ENCODE measurements around the gene BRI3.

Gene BRI3, protein sequence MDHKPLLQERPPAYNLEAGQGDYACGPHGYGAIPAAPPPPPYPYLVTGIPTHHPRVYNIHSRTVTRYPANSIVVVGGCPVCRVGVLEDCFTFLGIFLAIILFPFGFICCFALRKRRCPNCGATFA

DNA sequence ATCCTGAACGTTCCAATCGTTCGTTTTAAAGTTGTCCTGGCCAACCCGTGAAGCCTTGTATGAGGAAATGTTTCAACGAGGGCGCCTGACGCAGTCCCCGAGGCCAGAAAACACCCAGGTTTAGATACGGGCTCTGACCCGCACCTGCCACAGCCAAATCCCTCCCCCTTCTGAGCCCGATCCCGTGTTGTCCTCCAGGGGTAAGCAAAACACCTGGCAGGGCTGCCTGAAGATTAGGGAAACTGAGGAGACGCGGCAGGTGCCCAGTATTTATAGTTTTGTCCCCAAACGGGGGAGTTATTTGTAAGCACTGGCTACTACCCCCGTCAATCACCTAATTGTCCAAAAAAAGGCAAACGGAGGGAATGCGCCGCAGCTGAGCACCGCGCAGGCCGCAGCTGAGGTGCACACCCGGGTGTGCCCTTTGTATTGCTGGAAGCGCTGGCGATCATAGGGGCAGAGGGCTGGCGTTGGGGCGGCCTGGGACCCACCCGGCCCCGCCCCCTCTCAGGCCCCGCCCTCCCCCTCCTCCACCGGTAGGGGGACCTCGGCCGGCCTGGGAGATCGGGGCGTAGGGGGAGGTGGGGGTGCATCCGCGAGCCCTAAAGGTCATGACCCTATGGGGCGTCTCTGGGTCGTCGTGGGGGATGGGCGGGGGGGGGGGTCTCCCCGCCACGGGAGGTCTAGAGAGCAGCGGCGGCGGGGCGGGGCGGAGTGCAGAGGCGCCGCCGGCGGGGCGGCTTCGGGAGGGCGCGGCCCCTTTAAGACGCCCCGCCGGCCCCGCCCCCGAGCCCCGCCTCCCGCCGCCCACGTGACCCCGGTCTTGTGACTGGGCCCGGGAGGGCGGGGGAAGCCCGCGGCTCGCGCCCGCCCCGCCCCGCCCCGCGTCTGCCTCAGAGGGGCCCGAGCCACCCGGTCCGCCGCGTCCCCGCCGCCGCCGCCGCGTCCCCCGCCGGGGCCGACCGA lies at the start of gene BRI3:
TSS of gene BRI3 (plus strand) at position 896 of the 966 bp plus-strand sequence. CDS start 110 bp downstream, outside the sequence.
- DNase-seq (ENCODE audit: low spot score): peak; percentile 78

DNA sequence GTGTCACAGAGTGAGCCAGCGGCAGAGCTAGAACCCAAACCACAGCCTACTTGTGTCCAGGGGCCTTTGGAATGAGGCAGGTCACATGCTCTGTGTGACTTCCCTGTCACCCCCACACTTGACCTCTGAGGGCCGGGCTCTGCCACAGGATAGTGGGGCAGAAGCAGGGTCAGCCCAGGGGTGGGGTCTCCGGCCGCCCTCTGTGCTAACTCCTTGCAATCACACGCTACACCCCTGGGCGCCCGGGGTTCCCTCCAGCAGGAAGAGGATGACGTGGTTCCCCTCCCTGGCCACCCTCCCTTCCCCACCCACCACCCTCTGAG lies 49.3 kb upstream of the BRI3 start:
- DNase-seq (ENCODE audit: low spot score): no peak

DNA sequence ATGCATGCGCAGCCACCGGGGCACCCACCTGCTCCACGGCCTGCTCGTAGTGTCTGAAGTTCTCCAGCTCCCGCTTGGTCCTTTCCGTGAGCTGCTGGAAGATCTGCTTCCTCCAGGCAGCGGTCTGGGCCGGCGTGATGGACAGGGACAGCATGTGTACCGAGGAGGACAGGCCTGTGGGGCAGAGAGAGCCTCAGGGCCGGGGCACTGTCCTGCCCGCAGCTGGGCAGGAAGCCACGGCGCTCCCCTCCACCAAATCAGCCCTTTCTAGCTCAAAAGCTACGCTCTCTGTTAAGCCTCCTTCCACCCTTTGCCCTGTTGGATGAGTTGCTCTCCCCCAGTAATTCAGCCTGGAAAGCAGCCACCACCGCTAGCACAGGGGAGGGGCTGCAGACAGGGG lies 48.7 kb upstream of the BRI3 start:
- no peak for DNase-seq (ENCODE audit: low spot score)

DNA sequence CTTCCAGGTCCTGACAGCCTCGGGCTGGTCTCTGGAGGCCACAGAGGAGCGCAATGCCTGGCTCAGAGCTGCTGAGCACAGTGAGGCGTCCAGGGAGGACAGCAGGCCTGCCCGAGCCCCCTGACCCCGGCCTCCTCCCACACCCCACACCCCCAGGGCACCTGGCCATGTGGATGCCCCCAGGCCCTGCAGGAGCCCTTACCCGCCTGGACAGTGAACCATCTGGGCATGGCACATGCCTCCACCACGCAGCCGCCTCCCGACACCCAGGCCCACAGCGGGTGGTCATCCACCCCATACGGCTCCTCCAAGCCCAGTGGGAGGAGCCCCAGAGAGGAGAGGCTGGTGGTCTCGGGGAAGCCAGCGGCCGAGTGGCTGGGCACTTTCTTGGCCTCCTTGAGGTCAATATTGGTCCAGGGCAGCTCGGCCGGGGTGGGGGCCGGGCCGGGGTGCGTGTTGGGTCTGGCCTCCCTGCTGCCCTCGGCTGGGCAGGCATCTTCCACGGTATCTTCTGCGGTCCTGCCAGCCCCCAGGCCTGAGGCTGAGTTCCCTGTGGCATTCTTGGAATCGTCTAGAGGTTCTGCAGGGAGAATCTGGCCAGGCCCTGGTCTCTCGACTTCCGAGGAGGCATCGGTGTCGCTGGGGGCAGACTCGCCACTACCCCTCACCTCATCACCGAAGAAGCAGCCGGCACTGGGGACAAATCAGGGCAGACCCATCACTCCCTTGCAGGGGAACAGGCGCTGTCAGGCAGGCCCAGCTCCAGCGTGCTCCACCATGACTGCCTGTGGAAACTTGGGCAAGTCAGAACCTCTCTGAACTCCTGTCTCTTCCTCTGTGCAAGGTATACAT lies 48.0 kb upstream of the BRI3 start:
- no peak for DNase-seq (ENCODE audit: low spot score)

DNA sequence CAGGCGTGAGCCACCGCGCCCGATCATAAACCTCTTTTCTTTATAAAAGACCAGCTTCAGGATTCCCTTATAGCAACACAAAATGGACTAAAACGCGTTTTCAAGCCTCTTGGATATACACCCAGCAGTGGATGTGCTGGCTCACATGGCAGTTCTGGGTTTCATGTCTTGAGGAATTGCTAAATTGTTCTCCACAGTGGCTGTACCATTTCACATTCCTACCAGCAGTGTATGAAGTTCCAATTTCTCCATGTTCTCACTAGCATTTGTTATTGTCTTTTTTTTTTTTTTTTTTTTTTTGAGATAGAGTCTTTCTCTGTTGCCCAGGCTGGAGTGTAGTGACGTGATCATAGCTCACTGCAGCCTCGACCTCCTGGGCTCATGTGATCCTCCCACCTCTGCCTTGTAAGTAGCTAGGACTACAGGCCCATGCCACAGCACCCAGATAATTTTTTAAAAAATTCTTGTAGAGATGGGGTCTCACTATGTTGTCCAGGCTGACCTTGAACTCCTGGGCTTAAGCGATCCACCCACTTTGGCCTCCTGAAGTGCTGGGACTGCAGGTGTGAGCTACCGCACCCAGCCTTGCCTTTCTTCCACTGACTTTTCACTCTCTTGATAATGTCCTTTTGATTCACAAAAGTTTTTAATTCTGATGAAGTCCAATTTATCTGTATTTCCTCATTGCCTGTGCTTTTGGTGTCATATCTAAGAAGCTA lies 46.9 kb upstream of the BRI3 start:
- no peak for DNase-seq (ENCODE audit: low spot score)

DNA sequence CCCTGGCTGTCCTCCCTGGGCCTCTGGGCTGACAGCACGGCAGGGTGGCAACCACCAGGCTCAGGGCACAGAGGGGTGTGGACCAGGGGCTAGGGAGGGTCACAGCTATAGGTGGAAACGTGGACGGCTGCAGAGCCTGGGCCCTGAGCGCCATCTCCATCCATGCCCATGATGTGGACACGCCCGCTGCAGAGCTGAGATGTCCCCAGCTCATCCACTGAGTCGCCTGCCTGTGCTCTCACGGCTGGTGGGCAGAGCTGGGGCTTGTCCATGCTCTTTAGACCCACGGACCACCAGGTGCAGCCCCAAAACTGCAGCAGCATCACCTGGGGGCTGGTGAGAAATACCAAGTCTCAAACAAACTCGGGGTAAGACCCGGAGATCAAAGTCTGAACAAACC lies 45.6 kb upstream of the BRI3 start:
- no peak for DNase-seq (ENCODE audit: low spot score)

DNA sequence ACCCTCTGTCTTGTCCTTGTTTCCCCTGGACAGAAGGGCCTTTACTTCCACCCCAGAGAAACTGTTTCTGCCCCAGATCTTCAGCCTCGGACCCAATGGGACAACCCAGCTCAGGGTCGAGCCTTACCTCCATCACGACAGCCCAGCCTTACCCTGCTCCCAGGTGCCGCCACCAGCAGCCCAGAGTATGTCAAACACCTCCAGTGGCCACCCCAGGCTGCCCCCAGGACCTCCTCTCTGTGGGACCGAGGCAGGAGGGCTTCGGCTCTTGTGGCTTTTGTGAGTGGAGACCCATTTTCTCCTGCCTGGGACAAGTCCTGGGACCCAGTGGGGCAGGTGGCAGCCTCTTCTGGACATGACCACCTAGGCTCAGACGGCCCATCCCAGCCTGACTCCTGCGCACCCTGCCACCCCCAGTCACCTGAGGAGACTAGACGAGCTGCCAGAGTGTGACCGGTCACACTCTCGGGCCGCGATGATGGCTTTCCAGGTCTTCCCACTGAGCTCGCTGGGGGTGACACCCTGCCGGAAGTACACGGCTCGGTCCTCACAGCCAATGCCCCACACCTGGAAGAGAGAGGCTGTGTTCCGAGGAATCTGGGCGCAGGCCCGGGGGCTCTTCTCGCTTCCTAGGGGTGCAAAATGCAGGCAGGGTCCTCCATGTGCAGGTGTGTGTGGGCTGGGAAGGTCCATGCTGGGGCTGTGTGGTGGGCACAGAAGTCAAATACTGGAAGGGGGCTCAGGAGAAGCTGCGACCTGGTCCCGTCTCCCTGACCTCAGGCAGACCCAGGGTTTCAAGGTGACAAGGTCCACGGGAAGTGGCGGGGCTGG lies 44.9 kb upstream of the BRI3 start:
- DNase-seq (ENCODE audit: low spot score): no peak

DNA sequence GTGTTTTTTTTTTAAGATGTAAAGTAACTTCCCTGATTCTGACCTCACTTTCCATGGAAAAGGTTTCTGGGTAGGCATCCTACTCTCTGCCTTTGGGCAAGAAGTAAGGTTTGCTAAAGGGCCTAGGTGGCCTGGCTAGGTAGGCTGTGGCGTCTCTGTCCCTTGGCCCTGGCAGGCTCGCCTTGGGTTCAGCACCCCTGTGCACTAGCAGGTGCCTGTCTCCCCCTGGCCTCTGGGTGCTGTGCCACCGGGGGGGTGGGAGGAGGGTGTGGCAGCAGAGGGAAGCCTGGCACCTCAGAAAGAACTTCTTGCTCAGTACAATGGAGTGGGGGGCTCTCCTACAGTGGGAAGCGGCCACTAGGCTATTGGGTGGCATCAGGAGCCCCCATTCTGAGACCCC lies 43.4 kb upstream of the BRI3 start:
- no peak for DNase-seq (ENCODE audit: low spot score)

DNA sequence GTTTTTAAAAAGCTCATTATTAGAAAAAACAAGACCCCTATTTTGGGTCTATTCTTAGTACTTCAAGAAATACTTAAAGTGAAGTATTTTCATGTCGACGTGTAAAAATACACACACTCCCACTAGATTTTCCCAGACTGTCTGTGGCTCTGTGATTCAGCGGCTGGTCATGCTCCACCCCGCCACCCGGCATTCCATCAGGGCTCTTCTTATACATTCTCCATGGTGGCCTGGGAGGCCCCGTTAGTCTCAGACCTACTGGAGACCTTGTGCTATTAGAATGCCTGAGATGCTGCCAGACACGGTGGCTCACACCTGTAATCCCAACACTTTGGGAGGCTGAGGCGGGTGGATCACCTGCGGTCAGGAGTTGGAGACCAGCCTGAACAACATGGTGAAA lies 42.5 kb upstream of the BRI3 start:
- DNase-seq (ENCODE audit: low spot score): no peak

DNA sequence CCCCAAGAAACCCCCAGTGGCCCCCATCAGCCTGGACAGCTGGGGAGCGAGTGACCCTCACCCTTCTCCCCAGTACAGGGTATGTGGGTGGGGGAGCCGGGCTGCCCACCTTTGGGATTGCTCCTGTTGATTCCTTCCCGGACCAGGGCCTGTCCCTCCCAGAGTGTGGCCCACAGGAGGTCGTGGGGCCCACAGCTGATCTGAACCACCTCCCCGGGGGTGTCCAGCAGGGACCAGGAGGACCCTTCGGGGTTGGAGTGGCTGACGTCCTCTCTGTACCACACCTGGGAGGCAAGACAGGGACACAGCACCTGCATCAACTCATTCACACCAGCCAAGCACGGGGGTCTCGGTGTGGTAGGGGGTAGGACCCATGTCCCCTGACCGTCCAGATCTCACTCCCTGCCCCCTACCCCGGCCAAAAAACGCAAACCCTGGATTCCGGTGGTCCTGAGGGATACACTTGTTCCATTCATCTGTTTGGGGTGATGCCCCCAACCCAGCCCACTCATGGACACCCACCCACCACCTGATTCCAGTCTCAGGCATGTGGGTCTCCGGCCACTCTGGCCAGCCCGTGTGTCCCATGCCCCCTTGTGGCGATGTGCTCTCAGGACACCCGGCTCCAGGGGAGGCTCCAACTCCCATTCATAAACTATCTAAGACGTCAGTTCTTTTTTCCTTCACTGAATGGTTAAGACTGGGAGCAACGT lies 40.4 kb upstream of the BRI3 start:
- peak; percentile 46 for DNase-seq (ENCODE audit: low spot score)

DNA sequence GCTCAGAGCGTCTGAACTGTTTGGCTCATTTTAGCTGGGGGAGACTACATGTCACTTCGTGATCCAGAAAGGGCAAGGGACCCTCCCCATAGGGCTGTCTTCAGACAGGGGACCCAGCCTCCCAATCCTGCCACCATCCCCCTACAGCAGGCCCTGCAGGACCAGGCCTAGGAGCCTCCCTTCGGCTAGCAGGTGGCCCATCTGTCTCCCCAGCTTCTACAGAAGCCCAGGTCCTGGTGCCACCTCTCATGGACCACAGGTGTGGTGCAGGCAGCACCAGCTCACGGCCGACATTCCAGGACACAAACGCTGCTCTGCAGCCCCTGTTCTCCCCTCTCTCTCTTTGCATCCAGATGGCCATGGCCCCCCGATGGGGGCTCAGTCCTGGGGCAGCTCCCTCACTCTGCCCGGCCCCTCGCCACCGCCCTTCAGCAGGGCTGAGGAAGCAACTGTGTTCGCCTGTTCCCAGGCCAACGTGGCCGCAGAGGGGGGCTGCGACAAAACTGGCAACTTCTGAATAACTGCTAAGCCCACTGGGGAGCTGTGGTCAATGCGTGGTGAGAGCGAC lies 39.7 kb upstream of the BRI3 start:
- DNase-seq (ENCODE audit: low spot score): no peak

DNA sequence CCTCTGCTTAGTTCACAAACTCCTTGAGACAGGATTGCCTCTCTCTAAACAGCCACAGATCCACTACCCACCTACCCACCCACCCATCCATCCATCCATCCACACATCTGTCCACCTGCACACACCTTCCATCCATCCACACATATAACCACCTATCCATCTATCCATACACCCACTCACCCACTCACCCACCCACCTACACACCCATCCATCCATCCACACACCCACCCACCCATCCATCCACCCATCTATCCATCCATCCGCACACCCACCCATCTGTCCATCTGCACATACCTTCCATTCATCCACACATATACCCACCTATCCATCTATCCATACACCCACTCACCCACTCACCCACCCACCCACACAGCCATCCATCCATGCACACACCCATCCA lies 39.1 kb upstream of the BRI3 start:
- no peak for DNase-seq (ENCODE audit: low spot score)

DNA sequence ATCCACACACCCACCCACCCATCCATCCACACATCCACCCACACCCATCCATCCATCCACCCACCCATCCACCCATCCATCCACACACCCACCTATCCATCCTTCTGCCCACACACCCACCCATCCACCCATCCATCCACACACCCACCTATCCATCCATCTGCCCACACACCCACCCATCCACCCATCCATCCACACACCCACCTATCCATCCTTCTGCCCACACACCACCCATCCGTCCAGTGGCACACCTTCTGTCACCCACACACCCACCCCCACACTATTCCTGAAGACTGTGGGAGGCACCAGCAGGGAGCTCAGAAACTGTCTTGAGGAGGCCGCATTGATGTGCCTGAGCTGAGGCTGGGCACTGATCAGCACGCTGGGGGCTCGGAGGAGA lies 38.6 kb upstream of the BRI3 start:
- no peak for DNase-seq (ENCODE audit: low spot score)

DNA sequence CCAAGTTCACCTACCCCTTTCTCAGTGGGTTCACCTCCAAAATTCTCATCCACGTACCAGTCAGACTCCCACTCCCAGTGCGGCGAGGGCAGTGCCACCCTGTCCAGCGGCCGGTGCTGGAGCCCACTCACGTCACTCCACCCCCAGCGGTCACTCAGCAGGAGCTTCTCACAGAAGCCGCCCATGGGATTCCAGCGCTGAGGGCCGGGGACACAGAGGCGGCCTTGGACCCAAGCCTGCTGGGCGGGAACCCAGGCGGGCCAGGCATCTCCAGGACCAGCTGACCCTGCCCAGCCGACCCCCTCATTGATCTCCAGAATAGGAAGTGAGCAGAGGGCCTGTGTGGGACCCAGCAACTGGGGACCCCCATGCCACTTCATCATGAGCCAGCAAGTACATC lies 36.6 kb upstream of the BRI3 start:
- no peak for DNase-seq (ENCODE audit: low spot score)

DNA sequence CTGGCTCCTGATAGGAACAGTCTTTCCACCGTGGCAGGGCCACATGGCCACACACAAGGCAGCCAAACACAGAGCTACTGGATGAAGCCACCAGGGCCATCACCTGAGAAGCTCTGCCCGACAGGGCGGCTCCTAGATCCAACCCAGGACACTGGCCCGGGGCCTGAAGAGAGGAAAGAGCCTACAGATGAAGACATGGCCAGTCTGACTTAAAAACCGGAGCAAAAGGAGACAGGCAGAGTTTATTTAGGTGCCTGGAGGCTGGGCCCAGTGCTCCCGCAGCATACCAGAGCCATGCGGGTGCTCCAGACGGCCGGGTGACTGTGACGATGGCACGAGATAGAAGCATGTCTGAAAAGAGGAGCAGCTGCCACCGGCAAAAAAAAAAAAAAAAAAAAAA lies 33.3 kb upstream of the BRI3 start:
- no peak for DNase-seq (ENCODE audit: low spot score)

DNA sequence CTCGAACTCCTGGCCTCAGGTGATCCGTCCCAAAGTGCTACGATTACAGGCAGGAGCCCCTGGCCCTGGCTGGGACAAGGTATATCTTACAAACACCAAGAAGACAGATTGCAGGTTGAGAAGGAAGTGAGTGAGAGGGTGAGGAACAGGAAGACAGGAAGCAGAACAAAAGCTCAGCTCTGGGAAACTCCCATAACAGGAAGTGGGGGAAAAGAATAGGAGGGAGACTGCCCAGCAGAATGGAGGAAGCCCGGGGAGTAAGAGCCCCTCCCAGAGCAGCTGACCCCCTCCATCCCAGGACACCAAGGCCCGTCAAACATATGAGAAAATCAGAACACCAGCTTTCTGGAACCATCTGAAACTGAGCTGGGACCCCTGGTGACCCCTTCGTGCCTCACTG lies 32.4 kb upstream of the BRI3 start:
- DNase-seq (ENCODE audit: low spot score): peak; percentile 65

DNA sequence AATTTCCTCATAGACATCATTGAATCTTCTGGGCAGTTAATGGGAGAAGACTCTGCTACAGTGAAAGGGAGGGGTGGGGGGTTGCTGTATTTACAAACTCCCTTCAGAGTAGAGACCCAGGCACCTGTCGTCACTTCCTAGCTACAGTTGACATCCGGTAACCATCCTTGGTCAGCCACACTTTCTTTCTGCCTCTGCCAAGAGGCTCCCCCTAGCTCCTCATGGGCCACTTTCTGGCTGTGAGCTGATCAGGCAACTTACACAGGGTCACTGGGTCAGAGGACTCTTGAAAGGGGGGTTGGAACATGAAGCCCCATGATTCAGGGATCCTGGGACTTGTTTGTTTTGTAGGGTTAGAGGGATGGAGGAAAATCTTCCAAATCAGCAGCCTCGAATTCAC lies 30.7 kb upstream of the BRI3 start:
- no peak for DNase-seq (ENCODE audit: low spot score)

DNA sequence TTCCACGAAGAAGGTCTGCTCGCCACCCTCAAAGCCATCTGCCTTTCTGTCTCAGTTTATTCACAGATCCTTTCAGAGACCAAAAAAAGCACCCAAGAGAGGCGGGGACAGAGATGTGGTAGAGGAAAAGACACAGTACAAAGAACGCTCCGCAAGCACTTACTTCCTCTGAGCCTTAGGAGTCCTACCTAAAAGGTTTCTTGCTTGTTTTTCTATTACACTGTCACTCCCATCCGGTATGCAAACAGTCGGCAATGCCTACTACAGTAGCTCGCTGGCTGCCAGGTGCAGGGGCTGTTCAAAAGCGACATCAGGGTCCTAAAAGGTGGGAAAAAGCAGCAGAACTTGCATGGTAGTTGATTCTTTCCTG lies 30.3 kb upstream of the BRI3 start:
- DNase-seq (ENCODE audit: low spot score): no peak

DNA sequence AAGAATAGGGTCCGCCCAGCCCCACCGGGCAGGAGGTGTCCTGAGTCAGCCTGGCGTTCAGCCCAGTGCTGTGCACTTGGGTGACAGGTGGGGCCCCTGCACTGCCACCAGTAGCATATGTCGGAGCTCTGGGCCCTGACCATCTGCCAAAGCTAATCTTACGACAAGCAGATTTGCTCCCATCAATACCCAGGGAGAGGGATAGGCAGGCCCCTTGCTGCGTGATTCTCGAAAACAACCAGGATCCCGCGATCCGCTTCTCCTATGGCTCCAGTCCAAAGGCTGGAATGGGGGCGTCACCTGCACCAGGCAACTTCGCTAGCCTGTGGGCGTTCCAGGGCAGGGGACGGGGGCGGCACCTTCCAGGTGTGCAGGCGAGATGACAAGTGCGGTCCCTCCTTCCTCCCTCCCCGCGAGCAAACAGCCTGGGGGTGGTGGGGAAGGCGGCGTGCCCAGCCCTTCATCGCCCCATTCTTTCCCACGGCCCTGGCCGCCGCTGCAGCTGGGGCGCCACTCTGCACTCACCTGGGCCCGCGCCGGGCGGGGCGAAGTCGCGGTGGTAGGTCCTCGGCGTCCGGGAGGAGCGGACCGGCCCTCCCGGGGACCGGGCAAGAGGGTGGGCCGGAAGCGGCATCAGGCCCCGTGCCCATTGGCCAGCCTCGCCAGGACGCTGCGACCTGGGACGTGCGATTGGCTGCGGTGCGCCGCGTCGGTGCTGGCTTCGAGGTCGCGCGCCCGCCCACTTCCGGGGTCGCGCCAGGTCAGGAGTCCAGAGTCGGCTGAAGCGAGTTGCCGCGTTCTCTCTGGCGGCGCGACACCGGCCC lies 29.7 kb upstream of the BRI3 start, which contains the start of gene TECPR1:
TSS of gene TECPR1 (minus strand) at position 632 of the 824 bp plus-strand sequence. CDS start 6,086 bp downstream, outside the sequence.
- peak; percentile 80 for DNase-seq (ENCODE audit: low spot score)

All from kidney capillary endothelial cell (primary cell).